ENCODE measurements around the gene PRR23E.

Gene PRR23E, protein sequence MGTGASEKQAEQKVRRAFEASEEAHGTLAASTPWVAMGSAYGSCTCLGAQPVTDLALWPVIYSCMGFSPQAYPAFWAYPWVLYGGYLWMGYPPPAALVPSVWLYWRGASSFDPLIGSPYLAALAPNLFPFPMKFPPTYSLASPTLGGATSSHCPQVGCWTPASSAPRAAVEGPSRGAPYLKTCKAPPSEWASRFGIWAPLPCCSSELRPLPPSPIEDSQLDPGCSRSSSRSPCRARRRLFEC

DNA sequence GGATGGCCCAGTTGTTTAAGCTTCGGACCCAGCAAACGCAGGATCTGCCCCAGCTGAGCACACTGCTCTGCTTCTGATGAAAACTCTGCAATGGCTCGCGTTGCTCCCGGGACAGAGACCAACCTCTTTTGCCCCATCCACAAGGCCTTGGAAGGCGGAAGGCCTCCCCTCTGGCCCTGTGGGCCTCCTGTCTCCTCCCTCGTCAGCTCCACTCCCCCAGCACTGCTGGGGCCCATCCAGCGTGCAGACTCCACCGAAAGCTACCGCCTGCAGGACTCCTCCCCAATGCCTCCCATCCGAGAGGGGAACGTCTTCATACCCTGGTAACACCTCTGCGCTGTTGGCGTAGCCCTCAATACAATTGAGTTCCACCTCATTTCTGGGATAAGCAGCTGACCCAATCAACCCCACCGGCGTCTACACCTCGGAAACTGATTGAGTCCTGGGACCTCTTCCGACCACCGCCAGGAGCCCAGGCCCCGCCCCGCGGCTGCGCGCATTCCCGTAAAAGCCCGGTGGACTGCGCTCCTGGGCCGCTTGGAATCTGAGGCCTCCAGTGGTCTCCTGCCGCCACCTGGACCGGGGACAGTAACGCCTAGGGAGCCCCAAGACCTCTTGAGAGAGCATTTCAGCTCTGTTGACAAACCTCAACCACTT, at the start of gene PRR23E:
TSS of gene PRR23E (plus strand) at position 556 of the 657 bp plus-strand sequence. CDS start 3,555 bp downstream, outside the sequence.
- no peak for TF ChIP-seq ZNF274 (IDR thresholded peaks at IDR 0.05; ENCODE audit: low read depth, low read length)
- no peak within 1 kb of the TSS for H3K4me3 ChIP-seq (ENCODE audit: low read length)

DNA sequence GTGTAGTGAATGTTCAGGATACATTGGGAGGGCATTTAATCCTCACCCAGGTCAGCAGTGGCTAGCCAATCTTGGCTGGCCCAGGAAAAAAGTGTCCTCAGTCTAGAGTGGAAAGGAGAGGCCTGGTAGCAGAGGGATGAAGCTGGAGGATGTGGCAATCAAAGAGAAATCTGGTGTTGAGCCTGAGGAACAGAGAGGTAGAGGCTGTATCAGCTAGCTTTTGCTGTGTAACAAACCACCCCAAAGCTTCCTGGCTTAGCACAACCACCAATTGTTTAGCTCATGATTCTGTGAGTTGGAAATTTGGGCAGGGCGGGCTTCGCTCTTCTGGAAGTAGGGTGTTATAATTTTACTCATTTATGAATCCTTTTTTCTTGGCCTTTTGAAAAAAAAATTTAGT, 49.8 kb upstream of the PRR23E start:
- H3K4me3 ChIP-seq (ENCODE audit: low read length) = no peak overlapping the region
- no peak for TF ChIP-seq ZNF274 (IDR thresholded peaks at IDR 0.05; ENCODE audit: low read depth, low read length)

DNA sequence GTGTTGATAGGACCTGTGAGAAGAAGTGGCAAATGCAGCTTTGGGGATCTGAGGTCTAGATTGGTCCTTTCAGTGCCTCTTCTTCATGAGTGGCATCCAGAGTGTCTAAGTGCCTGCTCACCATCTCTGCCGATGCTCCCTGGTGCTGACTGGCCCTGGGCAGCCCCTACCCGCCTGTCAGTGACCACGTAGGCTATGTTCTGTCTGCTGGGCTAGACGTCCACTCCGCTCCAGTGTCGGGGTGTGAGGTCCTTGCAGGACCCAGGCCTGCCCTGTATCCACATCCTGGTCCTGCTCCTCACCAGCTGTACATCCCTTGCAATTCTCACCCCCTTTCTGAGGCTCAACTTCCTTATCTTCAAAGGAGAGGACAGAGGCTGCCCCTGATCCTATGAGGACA, 48.3 kb upstream of the PRR23E start:
- no peak for TF ChIP-seq ZNF274 (IDR thresholded peaks at IDR 0.05; ENCODE audit: low read depth, low read length)

DNA sequence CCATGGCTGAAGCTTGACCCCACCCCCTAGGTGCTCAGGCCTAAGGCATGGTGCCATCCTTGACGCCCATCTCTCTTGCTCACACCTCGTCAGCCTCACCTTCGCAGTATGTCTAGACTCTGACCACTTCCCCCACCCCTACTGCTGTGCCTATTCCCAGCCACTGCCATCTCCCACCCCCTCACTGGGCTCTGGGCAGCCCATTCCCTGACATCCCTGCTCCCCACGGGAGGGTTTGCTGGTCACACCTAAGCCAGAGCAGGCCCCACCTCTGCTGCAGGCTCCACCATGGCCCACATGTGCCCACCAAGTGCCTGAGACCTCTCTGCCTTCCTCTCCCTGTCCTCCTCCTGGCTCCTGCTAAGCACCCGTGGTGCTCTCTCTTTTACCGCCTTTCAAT, 47.7 kb upstream of the PRR23E start:
- no peak for TF ChIP-seq ZNF274 (IDR thresholded peaks at IDR 0.05; ENCODE audit: low read depth, low read length)
- H3K4me3 ChIP-seq (ENCODE audit: low read length) = no peak overlapping the region

More for the DNA sequence above, 48.3 kb upstream of the PRR23E start:
- no peak overlapping the region for H3K4me3 ChIP-seq (ENCODE audit: low read length)

DNA sequence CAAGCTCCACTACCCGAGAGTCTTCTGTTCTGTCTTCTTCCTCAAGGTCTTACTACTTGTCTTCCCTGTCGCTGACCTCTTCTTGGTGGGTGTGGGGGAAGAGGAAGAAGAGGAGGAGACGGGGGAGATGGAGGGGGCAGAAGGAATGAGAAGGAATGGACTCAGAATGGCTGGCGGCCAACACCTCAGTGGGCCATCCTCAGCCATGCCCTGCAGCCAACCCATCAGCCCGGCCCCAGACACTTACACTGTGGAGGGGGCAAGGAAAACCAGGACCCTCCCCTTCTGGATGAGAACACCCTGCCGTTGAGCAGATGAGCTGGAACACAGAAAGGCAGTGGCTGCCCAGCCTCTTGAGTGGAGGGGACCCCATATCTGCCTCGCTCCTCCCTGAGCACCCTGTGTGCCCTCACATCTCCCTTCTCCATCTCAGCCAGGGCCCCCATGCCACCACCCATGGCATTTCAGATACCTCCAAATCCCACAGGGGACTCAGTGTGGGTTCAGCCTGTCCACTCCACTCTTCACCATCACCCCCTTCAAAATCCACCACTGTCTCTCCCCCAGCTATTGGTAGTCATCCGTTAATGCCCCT, 45.5 kb upstream of the PRR23E start:
- TF ChIP-seq ZNF274 (IDR thresholded peaks at IDR 0.05; ENCODE audit: low read depth, low read length) = no peak
- H3K4me3 ChIP-seq (ENCODE audit: low read length) = no peak overlapping the region

DNA sequence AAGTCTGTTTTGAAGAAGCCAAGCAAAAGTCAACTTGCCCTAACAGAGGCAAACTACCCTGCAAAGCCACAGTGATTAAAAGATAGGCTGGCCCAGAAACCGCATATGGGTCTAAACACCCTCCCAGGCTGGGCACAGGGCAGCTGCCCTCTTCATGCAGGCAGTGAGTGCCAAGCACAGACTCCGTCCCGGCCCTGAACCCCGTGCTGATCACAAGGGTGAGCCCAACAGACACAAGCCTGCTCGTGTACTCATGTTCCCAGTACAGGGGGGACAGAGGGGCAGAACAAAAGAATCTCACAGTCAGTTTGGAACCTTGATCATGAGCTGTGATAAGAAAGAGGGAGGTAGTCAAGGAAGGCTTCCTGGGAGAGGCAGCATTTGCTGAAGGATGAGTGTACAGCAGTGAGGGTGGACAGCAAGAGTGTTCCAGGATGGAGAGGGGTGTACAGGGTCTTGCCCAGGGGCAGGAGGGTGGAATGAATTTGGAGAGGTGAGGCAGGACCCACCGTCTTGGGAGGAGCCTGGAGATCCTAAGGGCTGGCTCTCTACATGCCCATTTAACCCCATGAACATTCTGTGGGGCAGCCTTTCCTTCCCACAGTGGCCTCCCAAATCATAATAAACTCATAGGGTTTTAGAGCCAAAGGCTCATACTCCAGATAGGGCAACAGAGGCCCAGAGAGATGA, 43.2 kb upstream of the PRR23E start:
- no peak for TF ChIP-seq ZNF274 (IDR thresholded peaks at IDR 0.05; ENCODE audit: low read depth, low read length)
- no peak overlapping the region for H3K4me3 ChIP-seq (ENCODE audit: low read length)

DNA sequence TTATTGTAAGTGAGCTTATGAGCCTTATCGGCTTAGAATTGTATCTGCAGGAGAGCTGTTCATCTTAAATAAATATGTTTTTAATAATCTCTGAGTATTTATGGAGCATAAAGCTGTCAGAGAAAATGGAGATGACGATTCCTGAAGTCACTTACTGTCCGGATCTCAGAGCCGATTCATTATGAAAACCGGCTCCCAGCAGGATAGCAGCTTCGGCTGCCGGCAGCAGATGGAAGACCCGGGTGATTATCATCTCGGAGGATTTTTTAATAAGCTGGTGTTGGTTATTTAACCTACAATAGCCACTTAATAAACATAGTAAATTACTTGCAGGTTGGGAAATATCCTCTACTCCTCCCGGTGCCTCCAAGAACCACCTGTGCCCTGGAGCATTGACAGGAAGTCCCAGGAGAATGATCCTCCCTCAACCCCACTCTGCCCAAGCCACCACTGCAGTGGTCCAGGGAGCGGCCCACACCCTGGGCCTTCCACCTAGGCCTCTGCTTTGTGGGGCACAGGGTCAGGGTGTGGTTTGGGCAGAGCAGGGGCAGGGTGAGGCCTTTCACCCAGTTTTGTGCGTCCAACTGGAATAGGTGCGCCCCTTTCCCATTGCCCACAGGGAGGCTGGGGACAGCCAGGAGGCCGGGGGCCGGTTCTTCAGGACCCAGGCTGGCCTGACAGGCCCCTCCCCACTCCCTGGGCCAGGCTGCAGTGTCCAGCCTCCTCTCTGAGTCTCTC, 42.2 kb upstream of the PRR23E start:
- H3K4me3 ChIP-seq (ENCODE audit: low read length) = no peak overlapping the region
- no peak for TF ChIP-seq ZNF274 (IDR thresholded peaks at IDR 0.05; ENCODE audit: low read depth, low read length)

DNA sequence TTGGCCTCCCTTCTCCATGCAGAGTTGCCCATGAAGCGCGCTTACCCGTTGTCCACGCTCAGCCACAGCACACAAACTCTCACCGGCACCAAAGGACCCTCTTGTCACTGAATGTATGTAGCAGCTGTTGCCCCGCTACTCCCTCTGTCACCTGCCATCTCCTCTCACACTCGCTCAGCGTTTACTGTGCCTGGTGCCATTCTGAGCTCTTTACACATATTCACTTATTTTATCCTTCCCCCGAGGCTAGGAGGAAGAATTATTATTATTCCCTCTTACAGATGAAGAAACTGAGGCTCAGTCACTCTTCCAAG, 41.7 kb upstream of the PRR23E start:
- H3K4me3 ChIP-seq (ENCODE audit: low read length) = no peak overlapping the region
- TF ChIP-seq ZNF274 (IDR thresholded peaks at IDR 0.05; ENCODE audit: low read depth, low read length) = no peak

DNA sequence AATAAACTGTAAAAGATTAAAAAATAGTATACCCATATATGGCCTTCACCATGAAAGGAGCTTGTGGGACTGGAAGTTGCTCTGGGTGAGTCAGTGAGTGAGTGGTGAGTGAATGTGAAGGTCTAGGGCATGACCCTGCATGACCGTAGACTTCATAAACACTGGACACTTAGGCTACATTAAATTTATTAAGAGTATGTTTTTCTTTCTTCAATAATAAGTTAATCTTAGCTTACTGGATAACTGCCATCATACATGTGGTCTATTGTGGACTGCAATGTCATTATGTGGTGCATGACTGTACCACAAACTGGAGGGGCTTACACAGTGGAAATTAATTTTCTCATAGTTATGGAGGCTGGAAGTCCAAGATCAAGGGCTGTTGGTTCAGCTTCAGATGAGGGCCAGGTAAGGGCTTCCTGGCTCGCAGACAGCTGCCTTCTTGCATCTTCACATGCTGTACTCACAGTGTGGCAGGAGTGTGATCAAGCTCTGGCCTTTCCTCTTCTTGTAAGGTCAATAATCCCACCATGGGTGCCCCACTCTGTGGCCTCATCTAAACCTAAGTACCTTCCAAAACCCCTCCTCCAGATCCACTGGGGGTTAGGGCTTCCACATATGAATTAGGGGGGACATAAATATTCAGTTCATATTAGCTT, 40.8 kb upstream of the PRR23E start:
- TF ChIP-seq ZNF274 (IDR thresholded peaks at IDR 0.05; ENCODE audit: low read depth, low read length) = no peak
- no peak overlapping the region for H3K4me3 ChIP-seq (ENCODE audit: low read length)

DNA sequence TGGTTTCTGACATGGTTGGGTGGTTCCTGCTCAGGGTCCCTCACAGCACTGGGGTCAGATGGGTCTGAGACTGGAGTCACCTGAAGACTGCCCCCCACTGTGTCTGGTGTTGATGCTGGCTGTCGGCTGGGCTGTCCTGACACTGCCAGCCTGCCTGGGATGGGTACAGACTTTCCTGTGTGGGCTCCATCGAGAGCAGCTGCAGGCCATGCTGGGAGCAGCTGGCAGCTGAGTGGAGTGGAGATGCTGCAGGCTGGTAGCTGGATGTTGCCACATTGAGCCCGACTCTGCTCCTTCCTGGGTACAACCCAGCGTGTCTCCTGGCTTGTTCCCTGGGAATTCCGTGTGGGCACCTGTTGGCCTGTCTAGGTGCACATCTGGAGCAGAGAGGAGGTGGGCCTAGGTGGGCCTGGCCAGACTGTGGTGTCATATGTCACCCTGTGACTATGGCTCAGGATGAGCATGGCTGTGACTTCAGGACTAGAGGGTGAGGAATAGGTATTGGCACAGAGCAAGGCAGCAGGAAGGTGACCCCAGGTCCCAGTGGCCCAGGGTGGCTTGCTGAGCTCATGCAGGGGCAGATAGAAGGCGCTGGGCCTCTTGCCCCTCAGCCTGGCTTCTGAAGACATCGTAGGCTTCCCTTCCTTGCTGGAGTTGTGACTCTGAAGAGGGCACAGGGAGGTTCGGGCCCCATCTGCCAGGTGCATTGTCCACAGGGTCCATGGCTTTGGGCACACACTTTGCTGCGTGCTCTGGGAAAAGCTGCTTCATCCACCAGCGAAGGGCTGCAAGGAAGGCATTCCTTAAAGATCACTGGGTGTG, 40.0 kb upstream of the PRR23E start:
- H3K4me3 ChIP-seq (ENCODE audit: low read length) = no peak overlapping the region
- TF ChIP-seq ZNF274 (IDR thresholded peaks at IDR 0.05; ENCODE audit: low read depth, low read length) = no peak

DNA sequence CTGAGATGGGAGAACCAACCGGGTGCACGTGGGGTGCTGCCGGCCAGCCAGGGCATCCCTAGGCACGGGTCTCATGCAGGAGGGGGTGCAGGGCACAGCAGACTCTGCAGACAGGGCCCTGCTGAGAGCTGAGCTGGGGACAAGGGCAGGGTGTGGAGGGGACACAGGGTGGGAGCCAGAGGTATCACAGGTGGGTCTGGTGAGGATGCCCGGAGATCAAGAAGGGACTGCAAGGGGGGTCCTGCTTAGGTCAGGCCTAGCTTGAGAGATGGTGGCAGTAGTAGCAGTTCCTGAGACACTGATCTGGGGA, 39.5 kb upstream of the PRR23E start:
- TF ChIP-seq ZNF274 (IDR thresholded peaks at IDR 0.05; ENCODE audit: low read depth, low read length) = no peak

DNA sequence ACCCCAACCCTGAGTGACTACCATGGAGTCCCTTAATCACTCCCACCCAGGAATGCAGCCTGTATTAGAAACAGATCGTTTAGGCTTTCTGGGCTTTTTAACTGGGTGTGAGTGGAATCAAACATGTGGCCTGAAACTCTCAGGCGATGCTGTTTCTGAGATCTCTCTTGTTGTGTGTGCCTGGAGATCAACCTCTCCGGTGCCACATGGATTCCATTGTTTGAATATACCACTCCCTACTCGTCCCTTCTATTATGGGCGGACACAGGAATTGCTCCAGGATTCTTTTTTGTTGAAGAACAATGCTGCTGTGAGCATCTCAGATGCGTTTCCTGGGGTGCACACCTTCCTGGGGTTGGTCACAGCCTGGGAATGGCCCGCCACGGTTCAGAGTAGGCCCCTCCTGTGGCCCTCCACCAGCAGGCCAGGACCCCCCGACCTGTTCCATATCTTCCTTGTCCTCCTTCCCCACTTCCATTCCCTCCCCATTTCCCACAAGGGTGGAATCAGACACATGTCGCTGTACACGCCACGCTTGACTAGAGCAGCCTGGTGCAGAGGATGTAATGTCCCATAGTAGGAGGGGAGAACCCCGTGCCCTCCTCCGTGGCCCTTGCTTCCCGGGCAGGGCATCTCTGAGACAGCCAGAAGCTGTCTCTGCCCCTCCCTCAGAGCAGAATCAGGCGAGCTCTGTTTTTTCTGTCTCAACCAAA, 36.4 kb upstream of the PRR23E start:
- no peak overlapping the region for H3K4me3 ChIP-seq (ENCODE audit: low read length)
- TF ChIP-seq ZNF274 (IDR thresholded peaks at IDR 0.05; ENCODE audit: low read depth, low read length) = no peak

More for the DNA sequence above, 39.5 kb upstream of the PRR23E start:
- H3K4me3 ChIP-seq (ENCODE audit: low read length) = no peak overlapping the region
